Measurements from ENCODE around the gene MPPED1.

GRCh38 chr22:43475549-43476076, 63.8 kb downstream of the MPPED1 start:
- TF ChIP-seq, protein P1, sequence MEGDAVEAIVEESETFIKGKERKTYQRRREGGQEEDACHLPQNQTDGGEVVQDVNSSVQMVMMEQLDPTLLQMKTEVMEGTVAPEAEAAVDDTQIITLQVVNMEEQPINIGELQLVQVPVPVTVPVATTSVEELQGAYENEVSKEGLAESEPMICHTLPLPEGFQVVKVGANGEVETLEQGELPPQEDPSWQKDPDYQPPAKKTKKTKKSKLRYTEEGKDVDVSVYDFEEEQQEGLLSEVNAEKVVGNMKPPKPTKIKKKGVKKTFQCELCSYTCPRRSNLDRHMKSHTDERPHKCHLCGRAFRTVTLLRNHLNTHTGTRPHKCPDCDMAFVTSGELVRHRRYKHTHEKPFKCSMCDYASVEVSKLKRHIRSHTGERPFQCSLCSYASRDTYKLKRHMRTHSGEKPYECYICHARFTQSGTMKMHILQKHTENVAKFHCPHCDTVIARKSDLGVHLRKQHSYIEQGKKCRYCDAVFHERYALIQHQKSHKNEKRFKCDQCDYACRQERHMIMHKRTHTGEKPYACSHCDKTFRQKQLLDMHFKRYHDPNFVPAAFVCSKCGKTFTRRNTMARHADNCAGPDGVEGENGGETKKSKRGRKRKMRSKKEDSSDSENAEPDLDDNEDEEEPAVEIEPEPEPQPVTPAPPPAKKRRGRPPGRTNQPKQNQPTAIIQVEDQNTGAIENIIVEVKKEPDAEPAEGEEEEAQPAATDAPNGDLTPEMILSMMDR (conservative IDR thresholded peaks at IDR 0.05 in 1 of 2, IDR thresholded peaks at IDR 0.05 in 1 of 2; ENCODE audit: low read depth in 1 of 2, low read length in 2 of 2) = no peak
- TF ChIP-seq EZH2 (IDR thresholded peaks at IDR 0.05; ENCODE audit: low read length, missing control alignments) = no peak
